ENCODE measurements around the gene VWA7.

Gene VWA7

GRCh38 chr6:31775633-31776484 is 1.3 kb downstream of the VWA7 start:
- no peak for TF ChIP-seq CTCF (IDR thresholded peaks at IDR 0.05; ENCODE audit: low read depth, low read length, missing control alignments)
- no peak for DNase-seq (ENCODE audit: low read depth)
- in situ Hi-C loops (cut with HindIII; ENCODE audit: low sequenced_read_pairs), result no loop called here
- no peak overlapping the region for H3K4me3 ChIP-seq (ENCODE audit: low read depth, low read length)

- in situ Hi-C loops (cut with HindIII; ENCODE audit: low sequenced_read_pairs), result no loop called here
- DNase-seq (ENCODE audit: low read depth), result no peak
- no peak overlapping the region for H3K4me3 ChIP-seq (ENCODE audit: low read depth, low read length)
- TF ChIP-seq CTCF (IDR thresholded peaks at IDR 0.05; ENCODE audit: low read depth, low read length, missing control alignments), result no peak
Observed at GRCh38 chr6:31775184-31775583, 1.9 kb downstream of the VWA7 start.

- H3K4me3 ChIP-seq (ENCODE audit: low read depth, low read length), result no peak overlapping the region
- no peak for DNase-seq (ENCODE audit: low read depth)
- no peak for TF ChIP-seq CTCF (IDR thresholded peaks at IDR 0.05; ENCODE audit: low read depth, low read length, missing control alignments)
- in situ Hi-C loops (cut with HindIII; ENCODE audit: low sequenced_read_pairs), result no loop called here
Observed at GRCh38 chr6:31771992-31772358, 5.2 kb downstream of the VWA7 start.

- no peak for TF ChIP-seq CTCF (IDR thresholded peaks at IDR 0.05; ENCODE audit: low read depth, low read length, missing control alignments)
- no peak overlapping the region for H3K4me3 ChIP-seq (ENCODE audit: low read depth, low read length)
- in situ Hi-C loops (cut with HindIII; ENCODE audit: low sequenced_read_pairs), result no loop called here
- DNase-seq (ENCODE audit: low read depth), result no peak
Observed at GRCh38 chr6:31770860-31771259, 6.3 kb downstream of the VWA7 start.

GRCh38 chr6:31769684-31770371 is 7.3 kb downstream of the VWA7 start:
- peak; percentile 66 for TF ChIP-seq CTCF (IDR thresholded peaks at IDR 0.05; ENCODE audit: low read depth, low read length, missing control alignments)
- no peak overlapping the region for H3K4me3 ChIP-seq (ENCODE audit: low read depth, low read length)
- in situ Hi-C loops (cut with HindIII; ENCODE audit: low sequenced_read_pairs), result no loop called here
- no peak for DNase-seq (ENCODE audit: low read depth)

- no peak for DNase-seq (ENCODE audit: low read depth)
- no peak overlapping the region for H3K4me3 ChIP-seq (ENCODE audit: low read depth, low read length)
- in situ Hi-C loops (cut with HindIII; ENCODE audit: low sequenced_read_pairs), result no loop called here
- TF ChIP-seq CTCF (IDR thresholded peaks at IDR 0.05; ENCODE audit: low read depth, low read length, missing control alignments), result no peak
Observed at GRCh38 chr6:31768363-31769257, 8.5 kb downstream of the VWA7 start.

All from astrocyte of the cerebellum (primary cell).